ENCODE results near the gene PCSK4. TPM values are rescaled to one million over a fixed set of nuclear protein-coding genes. Genes with fewer than 3 reads are reported as not detected.

PCSK4 gene
- total and polyA plus RNA-seq, 2 of the 4 experiments (the other 2 are of a cell fraction): 0.72 to 1.7 TPM

- Histone ChIP-seq H3K4ac (ENCODE audit: low read depth, low read length) (no peak overlapping the region), H3K9me1 (ENCODE audit: insufficient read depth, low read length) (peaks cover 4% of the 10 kb centered on the region; the same call in 1 of the 2 replicates), H3K36me3 (ENCODE audit: control insufficient read depth, insufficient read depth, low read length) (no peaks in the 10 kb centered on the region), H2BK120ac (ENCODE audit: low read depth, low read length) (no peak overlapping the region), H3K18ac (ENCODE audit: low read depth, low read length) (no peak overlapping the region), H2AFZ (replicated peaks; ENCODE audit: low read length, poor library complexity) (no peak overlapping the region), H3K79me1 (ENCODE audit: low read depth in 1 of 2, low read length in 2 of 2) (no peaks in the 10 kb centered on the region), H2BK5ac (ENCODE audit: low read depth, low read length, poor library complexity, severe bottlenecking) (no peak overlapping the region), H2BK15ac (ENCODE audit: low read depth, low read length) (no peak overlapping the region), H3K27ac (ENCODE audit: insufficient read depth, low read length) (no peak overlapping the region), H3K9ac (ENCODE audit: low read depth, low read length) (no peak overlapping the region), H3K14ac (replicated peaks; ENCODE audit: low read depth, low read length) (no peak overlapping the region), H3K9me3 (ENCODE audit: control insufficient read depth, insufficient read depth, low read length) (no peaks in the 10 kb centered on the region), H3K23ac (ENCODE audit: low read depth, low read length) (no peak overlapping the region), H4K91ac (ENCODE audit: insufficient read depth, low read depth, low read length) (no peak overlapping the region), H3K4me1 (ENCODE audit: control insufficient read depth, insufficient read depth, low read length) (no peaks in the 10 kb centered on the region; the same call in 1 of the 2 replicates), H2BK20ac (ENCODE audit: low read depth, low read length) (no peak overlapping the region), H2AK9ac (replicated peaks; ENCODE audit: low read depth, low read length, poor library complexity) (no peak overlapping the region), H3K4me3 (ENCODE audit: insufficient read depth, low read depth, low read length) (no peak overlapping the region), H3K27me3 (ENCODE audit: control insufficient read depth, insufficient read depth, low read length) (peaks cover 34% of the 10 kb centered on the region), H4K5ac (ENCODE audit: low read depth, low read length) (no peak overlapping the region), H2AK5ac (ENCODE audit: low read depth, low read length) (no peak overlapping the region), H4K20me1 (ENCODE audit: insufficient read depth, low read length) (0 out of 2 replicates have a peak, but pooled peaks cover 7% of the 10 kb centered on the region), H4K8ac (ENCODE audit: low read depth in 2 of 2, low read length in 2 of 2) (no peak overlapping the region), H3K56ac (ENCODE audit: extremely low read depth, insufficient read depth, low read length) (no peak overlapping the region), H3K4me2 (ENCODE audit: low read depth, low read length) (no peak overlapping the region)
- DNase-seq: no peak
- WGBS, 2 experiments (ENCODE audit: extremely low coverage in 2 of 2, insufficient read length in 1 of 2): no CpG with 5 or more reads among the region's 14 CpGs
- no peak for TF ChIP-seq BHLHE40 (IDR thresholded peaks at IDR 0.05; ENCODE audit: low read depth, low read length)
- TF ChIP-seq SMC3 (IDR thresholded peaks at IDR 0.05; ENCODE audit: low read depth, low read length): no peak
- TF ChIP-seq CHD1 (IDR thresholded peaks at IDR 0.05; ENCODE audit: low read depth, low read length): no peak
- TF ChIP-seq MXI1 (IDR thresholded peaks at IDR 0.05; ENCODE audit: borderline replicate concordance, low read depth, low read length): no peak
- TF ChIP-seq NFE2L2 (IDR thresholded peaks at IDR 0.05; ENCODE audit: low read depth, low read length): no peak
- no peak for TF ChIP-seq RFX5 (IDR thresholded peaks at IDR 0.05; ENCODE audit: low read depth, low read length)
- no peak for TF ChIP-seq MAZ (IDR thresholded peaks at IDR 0.05; ENCODE audit: borderline replicate concordance, low read depth, low read length)
- TF ChIP-seq, protein P1, sequence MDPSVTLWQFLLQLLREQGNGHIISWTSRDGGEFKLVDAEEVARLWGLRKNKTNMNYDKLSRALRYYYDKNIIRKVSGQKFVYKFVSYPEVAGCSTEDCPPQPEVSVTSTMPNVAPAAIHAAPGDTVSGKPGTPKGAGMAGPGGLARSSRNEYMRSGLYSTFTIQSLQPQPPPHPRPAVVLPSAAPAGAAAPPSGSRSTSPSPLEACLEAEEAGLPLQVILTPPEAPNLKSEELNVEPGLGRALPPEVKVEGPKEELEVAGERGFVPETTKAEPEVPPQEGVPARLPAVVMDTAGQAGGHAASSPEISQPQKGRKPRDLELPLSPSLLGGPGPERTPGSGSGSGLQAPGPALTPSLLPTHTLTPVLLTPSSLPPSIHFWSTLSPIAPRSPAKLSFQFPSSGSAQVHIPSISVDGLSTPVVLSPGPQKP (IDR thresholded peaks at IDR 0.05; ENCODE audit: borderline replicate concordance, low read depth, low read length): no peak
- TF ChIP-seq USF2 (IDR thresholded peaks at IDR 0.05; ENCODE audit: low read depth, low read length): no peak
- TF ChIP-seq RAD21 (IDR thresholded peaks at IDR 0.05; ENCODE audit: low read length): no peak
- TF ChIP-seq MAFK (IDR thresholded peaks at IDR 0.05; ENCODE audit: low read depth, low read length): no peak
- no peak for TF ChIP-seq FOS (IDR thresholded peaks at IDR 0.05; ENCODE audit: low read depth, low read length)
- no peak for TF ChIP-seq POLR2A (IDR thresholded peaks at IDR 0.05; ENCODE audit: low read depth, low read length)
- no peak for TF ChIP-seq RCOR1 (IDR thresholded peaks at IDR 0.05; ENCODE audit: insufficient replicate concordance, low read length)
- no peak for TF ChIP-seq CTCF (conservative IDR thresholded peaks at IDR 0.05; ENCODE audit: low read depth, low read length)
- TF ChIP-seq CEBPB (IDR thresholded peaks at IDR 0.05; ENCODE audit: low read depth, low read length): no peak
- ATAC-seq (ENCODE audit: low read depth): peak; percentile 13; the same call in 1 of the 2 replicates
- in situ Hi-C loops (cut with MboI; ENCODE audit: low sequenced_read_pairs) (no loop called here), dilution Hi-C loops (cut with HindIII; ENCODE audit: low sequenced_read_pairs, unreplicated experiment) (no loop called here), intact Hi-C loops (cut with micrococcal nuclease) (no loop called here)
- CTCF ChIA-PET: no interaction called here
- BruUV-seq (replicated peaks): no TSS peak
- POLR2A ChIA-PET (ENCODE audit: unreplicated experiment): no interaction called here
These were observed 31.5 kb upstream of the PCSK4 start for GRCh38 chr19:1521636-1522035.

All from IMR-90 (cell line).